Measurements from ENCODE around the gene UBAP2. TPM values are rescaled to one million over a fixed set of nuclear protein-coding genes. Genes with fewer than 3 reads are reported as not detected.

Gene UBAP2
- total RNA-seq, 1 experiment from 2014 or later, result 60.8 TPM

- 0 out of 4 replicates have a peak, but pooled peaks cover 0 to 2% of the 10 kb centered on the region in 2 experiments for H3K4me1 Mint-ChIP-seq
- peaks cover 0 to 2% of the 10 kb centered on the region in 2 experiments; a peak in 1 of 5 replicates for H3K9me3 Mint-ChIP-seq
- H3K4ac ChIP-seq (ENCODE audit: low read depth, low read length), result no peak overlapping the region
- no peak overlapping the region for H3T11ph ChIP-seq (ENCODE audit: low read length)
- peaks cover under 1% of the 10 kb centered on the region for H4K20me1 ChIP-seq (ENCODE audit: control insufficient read depth, insufficient read depth, insufficient read length)
- no peak overlapping the region for H3K23ac ChIP-seq (ENCODE audit: insufficient read length, low read depth, low read length)
- H3K27me3 ChIP-seq (ENCODE audit: insufficient read depth, low read length), result no peaks in the 10 kb centered on the region
- H3K9me3 ChIP-seq (ENCODE audit: control insufficient read depth, low read depth, low read length), result no peaks in the 10 kb centered on the region
- no peak overlapping the region for H2BK120ac ChIP-seq (ENCODE audit: low read depth, low read length, poor library complexity, severe bottlenecking)
- no peak overlapping the region for H3K56ac ChIP-seq (ENCODE audit: insufficient read length, low read depth, low read length)
- no peak overlapping the region for H3K14ac ChIP-seq (ENCODE audit: insufficient read depth, low read length)
- H3K27ac Mint-ChIP-seq, result no peak overlapping the region
- H3K23me2 ChIP-seq (ENCODE audit: insufficient read length, low read depth, low read length, poor library complexity, severe bottlenecking), result no peaks in the 10 kb centered on the region
- no peak overlapping the region for H2BK12ac ChIP-seq (ENCODE audit: insufficient read length, low read depth, low read length)
- no peak overlapping the region for H3K9ac ChIP-seq (ENCODE audit: extremely low read depth, insufficient read length, low read length)
- H3K27ac ChIP-seq (ENCODE audit: insufficient read length, low read depth, low read length), result no peak overlapping the region
- H4K8ac ChIP-seq (replicated peaks; ENCODE audit: insufficient read length, low read depth, low read length), result no peak overlapping the region
- no peak overlapping the region for H4K91ac ChIP-seq (ENCODE audit: insufficient read length, low read depth, low read length)
- H3K4me2 ChIP-seq (ENCODE audit: insufficient read depth, insufficient read length, low read length), result no peak overlapping the region
- H2AFZ ChIP-seq (ENCODE audit: low read length), result no peak overlapping the region
- no peak overlapping the region for H3K18ac ChIP-seq (ENCODE audit: insufficient read length, low read depth, low read length)
- DNase-seq, result no peak
- no peak overlapping the region for H2BK5ac ChIP-seq (ENCODE audit: insufficient read length, low read length)
- WGBS (ENCODE audit: extremely low coverage, insufficient read length, low lambda C conversion rate), result no CpG with 5 or more reads among the region's 2 CpGs
- no peaks in the 10 kb centered on the region; a peak in 1 of 7 replicates for H3K36me3 Mint-ChIP-seq (ENCODE audit: insufficient read depth in 1 of 3, low read depth in 3 of 3)
- H3K79me1 ChIP-seq (ENCODE audit: insufficient read depth, low read depth, low read length, poor library complexity, severe bottlenecking), result no peaks in the 10 kb centered on the region
- no peaks in the 10 kb centered on the region for H3K79me2 ChIP-seq (ENCODE audit: insufficient read depth, low read length)
- no peak overlapping the region for H2AK5ac ChIP-seq (ENCODE audit: insufficient read length, low read length)
- H4K5ac ChIP-seq (ENCODE audit: insufficient read length, low read depth, low read length), result no peak overlapping the region
- TF ChIP-seq CTCF (conservative IDR thresholded peaks at IDR 0.05), result no peak
- H3K4me1 ChIP-seq (ENCODE audit: insufficient read depth, low read length), result no peaks in the 10 kb centered on the region
- no peaks in the 10 kb centered on the region for H3K27me3 Mint-ChIP-seq (ENCODE audit: low read depth)
- no peak overlapping the region for H2BK15ac ChIP-seq (ENCODE audit: low read depth, low read length)
- H3K4me3 Mint-ChIP-seq, result no peak overlapping the region
- H2BK20ac ChIP-seq (ENCODE audit: low read depth, low read length, poor library complexity, severe bottlenecking), result no peak overlapping the region
Observed at GRCh38 chr9:34079181-34079580, 30.5 kb upstream of the UBAP2 start.

All from H9 (cell line).